HG03342 (cell line): Measurements from ENCODE around the gene THAP8.

Source experiments
- ATAC-seq: cut with Tn5 transposase; IDR thresholded peaks from one replicate; pipeline ENCODE4 v1.9.1; 2021; ENCODE audit warnings: mild to moderate bottlenecking, moderate library complexity; ENCODE audit not compliant: unreplicated experiment

THAP8 gene

DNA sequence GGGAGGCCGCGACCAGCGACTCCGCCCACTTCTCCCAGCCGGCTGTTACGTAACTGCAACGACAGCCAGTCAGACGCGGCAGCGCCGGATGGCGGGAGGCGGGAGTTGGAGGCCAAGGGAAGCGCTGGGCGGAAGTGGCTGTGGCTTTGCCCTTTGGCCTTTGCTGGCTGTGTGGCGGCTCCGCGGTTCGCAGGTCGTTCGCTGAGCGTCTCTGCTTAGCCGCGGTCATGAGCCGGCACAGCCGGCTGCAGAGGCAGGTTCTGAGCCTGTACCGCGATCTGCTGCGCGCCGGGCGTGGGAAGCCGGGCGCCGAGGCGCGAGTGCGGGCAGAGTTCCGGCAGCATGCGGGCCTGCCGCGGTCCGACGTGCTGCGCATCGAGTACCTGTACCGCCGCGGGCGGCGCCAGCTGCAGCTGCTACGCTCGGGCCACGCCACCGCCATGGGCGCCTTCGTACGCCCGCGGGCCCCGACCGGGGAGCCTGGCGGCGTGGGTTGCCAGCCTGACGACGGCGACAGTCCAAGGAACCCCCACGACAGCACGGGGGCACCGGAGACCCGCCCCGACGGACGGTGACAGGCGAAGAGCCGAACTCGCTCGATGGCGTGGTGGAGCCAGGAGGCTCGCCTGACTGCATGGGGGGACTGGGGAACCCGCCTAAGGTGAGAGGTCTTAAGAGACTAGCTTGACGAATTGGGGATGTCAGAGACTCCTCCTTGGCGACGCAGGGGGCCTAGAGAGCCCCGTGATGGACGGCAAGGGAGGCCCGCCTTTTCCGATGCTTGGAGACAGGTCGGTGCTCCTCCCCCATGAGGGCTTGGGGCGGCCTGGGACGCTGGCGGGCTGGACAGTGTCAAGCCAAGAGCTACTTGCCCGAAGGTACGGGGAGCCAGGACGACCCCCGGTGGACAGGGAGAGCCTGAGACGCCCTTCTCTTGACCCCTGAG, 58.8 kb downstream of the THAP8 start, which contains the start of gene SDHAF1:
Gene SDHAF1 (plus strand): TSS at position 141 of the 946 bp plus-strand sequence. CDS start 87 bp downstream, at position 228.
- peak; percentile 83 for ATAC-seq

GRCh38 chr19:35993923-35994598, 60.0 kb downstream of the THAP8 start:
- ATAC-seq = no peak

DNA sequence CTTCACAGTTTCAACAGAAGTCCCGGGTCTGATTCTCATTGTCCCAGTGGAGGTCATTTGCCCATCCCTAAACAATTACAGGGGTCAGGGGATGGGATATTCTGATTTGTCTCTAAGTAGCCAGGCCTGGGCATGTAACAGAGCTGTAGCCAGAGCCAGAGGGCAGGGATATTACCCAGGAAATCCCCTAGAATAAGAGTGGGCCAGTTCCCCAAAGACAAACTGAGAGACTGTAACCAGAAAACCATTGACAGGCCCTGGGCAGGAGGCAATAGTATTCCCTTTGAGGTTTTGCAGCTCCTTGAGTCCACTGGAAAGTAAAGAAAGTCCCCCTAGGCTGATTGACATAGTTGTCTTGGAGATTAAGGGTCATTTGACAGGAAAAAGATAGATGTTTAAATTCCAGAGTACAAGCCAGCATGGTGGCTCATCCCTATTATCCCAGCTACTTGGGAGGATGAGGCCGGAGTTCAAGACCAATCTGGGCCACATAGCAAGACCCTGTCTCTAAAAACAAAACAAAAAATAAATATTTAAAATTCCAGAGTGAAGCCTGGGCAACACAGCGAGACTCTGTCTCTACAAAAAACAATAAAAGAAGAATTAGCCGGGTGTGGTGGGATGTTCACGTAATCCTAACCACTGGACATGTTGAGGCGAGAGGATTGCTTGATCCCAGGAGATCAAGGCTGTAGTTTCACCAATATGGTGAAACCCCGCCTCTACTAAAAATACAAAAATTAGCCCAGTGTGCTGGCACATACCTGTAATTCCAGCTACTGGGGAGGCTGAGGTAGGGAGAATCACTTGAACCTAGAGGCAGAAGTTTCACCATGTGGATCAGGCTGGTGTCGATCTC, 60.9 kb downstream of the THAP8 start:
- no peak for ATAC-seq

DNA sequence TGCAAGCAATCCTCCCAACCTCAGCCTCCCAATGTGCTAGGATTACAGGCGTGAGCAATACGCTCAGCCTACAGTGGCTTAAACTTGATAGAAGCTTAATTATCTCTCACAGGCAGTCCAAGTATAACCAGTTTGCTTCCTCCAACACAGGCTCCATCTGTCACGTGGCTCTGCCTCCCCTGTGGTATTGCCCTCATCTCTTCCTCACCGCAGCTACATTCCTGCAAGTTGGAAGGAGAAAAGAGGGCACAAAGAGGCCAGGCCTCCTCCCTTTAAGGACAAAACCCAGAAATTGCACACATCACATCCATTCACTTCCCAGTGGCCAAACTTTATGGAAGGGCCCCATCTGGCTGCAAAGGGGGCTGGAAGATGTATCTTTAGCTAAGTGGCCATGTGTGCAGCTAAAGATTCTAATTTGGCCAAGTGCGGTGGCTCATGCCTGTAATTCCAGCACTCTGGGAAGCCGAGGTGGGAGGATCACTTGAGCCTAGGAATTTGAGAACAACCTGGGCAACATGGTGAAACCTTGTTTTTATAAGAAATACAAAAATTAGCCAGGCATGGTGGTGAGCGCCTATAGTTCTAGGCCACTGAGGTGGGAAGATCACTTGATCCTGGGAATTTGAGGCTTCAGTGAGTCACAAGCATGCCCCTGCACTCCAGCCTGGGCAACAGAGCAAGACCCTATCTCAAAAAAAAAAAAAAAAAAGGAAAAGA, 62.2 kb downstream of the THAP8 start:
- ATAC-seq = no peak

GRCh38 chr19:35990771-35991730, 63.0 kb downstream of the THAP8 start:
- ATAC-seq = no peak

- ATAC-seq = no peak
Measured at GRCh38 chr19:35990156-35990555, 63.9 kb downstream of the THAP8 start.

- ATAC-seq = no peak
Measured at GRCh38 chr19:35988824-35989223, 65.3 kb downstream of the THAP8 start.

DNA sequence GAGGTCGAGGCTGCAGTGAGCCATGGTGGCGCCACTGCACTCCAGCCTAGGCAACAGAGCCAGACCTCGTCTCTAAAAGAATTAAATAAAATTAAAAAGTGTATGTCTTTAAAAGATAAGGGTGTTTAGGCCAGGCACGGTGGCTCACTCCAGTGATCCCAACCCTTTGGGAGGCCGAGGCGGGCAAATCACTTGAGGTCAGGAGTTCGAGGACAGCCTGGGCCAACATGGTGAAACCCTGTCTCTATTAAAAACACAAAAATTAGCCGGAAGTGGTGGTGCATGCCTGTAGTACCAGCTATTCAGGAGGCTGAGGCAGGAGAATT, 66.6 kb downstream of the THAP8 start:
- no peak for ATAC-seq

DNA sequence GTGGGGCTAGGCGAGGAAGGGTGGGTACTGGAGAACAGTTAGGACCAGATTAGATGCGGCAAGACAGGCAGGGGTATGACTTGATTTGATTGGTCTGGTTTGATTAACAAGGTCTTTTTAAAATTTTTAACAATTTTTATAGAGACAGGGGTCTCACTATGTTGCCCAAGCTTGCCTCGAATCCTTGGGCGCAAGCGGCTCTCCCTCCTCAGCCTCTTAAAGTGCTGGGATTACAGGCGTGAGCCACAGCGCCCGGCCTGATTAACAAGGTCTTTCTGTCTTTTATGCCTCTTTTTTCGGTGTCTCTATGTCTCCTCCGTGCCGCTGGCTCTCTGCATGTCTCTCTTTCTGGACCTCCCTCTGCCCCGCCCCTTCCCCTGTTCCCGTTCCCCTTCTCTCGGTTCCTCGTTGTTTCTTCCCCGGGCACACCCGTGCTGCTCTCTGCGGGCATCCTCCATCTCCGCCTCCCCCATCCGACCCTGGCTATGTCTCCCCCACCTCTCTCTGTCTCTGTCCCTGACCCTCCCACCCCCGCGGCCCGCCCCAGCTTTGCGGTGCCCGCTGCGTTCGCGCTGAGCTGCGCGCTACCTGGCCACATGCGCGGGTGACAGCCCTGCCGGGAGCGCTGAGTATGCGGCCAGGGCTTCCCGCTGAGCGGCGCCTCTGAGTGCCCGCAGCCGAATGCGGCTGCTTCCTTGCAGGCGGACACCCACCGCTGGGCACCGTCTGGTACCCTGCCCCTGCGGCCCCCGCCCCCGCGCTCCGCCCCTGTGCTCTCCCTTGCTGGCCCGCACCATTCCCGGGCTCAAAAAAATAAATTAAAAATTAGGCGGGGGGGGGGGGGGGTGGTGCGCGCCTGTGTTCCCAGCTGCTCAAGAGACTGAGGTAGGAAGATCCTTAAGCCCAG, 67.2 kb downstream of the THAP8 start:
- no peak for ATAC-seq

DNA sequence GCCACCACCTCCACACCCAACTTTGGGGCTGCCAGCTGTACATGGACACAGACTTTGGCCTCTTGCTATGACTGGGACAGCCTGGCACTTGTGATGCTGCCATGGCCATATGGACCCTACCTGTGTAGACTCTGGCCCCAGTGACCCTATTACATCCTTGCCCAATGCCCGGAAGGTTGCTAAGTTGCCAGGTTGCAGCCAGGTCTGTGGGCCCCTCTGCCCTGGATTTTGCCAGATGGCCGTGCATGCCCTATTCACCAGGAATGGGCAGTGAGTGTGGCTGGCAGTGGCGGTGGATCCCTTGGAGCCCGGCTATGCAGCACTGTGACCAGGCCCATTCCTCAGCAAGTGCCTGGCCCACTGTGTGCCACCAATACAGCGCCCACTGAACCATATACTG, 68.0 kb downstream of the THAP8 start:
- no peak for ATAC-seq
